NCI-H774 (cell line): ENCODE results near the gene ARHGAP27.
"Not testable (repeated sequence)": the region's sequence is repeated elsewhere in the genome, so short reads cannot be mapped to it uniquely, and the experiment has no call there.

Source experiments
- DNase-seq: peaks from one replicate; lab custom pipeline; 2025; lab: John Stamatoyannopoulos, UW

ARHGAP27 gene

DNA sequence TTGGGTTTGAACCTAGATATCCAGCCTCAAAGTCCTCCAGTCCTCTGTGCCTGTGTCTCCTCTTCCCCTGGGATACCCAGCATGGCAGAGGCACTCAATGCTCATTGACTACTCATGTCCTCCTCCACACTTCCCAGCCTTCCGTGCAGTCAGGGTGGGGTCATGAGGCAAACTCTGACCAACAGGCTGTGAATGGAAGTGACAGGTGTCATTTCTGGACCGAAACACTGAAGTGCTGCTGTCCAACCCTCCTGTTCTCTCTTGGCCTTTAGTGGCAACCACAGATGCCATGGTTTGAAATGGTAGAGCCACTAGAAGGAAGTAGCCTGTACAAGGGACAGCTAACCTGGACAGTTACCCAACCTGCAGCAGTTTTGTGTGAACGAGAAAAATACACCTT, 69.2 kb downstream of the ARHGAP27 start:
- no peak for DNase-seq

DNA sequence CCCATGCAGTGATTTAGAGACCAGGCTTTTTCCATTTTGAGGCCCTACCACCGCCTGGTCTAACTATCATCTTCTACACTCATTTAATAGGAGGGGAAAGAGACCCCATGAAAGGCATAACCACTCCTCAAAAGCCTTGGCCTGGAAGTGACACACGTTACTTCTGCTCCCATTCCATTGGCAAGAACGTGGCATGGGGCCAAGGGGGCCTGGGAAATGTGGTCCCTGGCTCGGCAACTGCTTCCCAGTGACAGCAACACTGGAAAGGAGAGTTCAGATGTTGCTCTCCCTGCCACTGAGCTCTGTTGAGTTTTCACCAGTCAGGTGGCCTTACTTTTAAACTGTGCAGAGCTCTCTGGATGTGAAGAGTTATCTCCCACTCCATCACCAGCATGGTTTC, 70.7 kb downstream of the ARHGAP27 start:
- DNase-seq: no peak

DNA sequence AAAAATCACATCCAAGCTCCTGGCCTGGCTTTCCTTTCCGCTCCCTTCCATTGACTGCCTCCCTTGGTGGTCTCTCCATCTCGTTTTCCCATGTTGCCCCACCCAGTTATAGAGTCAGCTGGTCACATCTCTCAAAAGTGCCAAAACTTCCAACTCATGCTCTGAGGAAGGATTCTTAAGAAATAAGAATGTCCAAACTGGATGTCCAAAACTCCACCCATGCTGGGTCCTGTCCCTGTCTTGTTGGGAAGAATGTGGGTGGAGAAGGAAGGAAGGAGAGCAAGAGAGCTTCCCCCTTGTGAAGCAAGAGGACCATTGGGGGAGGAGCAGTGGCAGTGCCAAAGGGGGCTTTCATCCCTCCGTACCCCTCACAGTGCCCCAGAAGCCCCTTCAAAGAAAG, 71.2 kb downstream of the ARHGAP27 start:
- no peak for DNase-seq

DNA sequence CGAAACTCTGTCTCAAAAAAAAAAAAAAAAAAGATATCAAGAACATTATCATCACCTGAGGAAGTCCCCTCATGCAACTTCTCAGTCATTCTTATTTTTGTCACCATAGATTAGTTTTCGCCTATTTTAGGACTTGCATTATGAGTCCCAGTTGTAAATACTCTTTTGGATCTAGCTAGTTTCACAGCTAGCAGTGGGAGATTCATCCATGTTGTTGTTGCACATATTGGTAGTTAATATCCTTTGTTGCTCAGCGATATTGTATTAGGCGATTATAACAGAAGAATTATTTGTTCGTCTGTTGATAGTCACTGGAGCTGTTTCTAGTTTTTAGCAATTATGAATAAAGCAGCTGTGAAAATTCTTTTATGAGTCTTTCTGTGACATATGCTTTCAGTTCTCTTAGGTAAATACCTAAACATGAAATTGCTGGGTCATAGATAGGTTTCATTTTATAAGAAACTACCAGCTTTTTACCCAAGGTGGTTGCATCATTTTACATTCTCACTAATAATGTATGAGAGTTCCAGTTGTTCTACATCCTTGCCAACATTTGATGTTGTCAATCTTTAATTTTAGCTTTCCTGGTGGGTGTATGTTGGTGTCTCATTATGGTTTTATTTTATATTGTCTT, 75.2 kb downstream of the ARHGAP27 start:
- DNase-seq: no peak

DNA sequence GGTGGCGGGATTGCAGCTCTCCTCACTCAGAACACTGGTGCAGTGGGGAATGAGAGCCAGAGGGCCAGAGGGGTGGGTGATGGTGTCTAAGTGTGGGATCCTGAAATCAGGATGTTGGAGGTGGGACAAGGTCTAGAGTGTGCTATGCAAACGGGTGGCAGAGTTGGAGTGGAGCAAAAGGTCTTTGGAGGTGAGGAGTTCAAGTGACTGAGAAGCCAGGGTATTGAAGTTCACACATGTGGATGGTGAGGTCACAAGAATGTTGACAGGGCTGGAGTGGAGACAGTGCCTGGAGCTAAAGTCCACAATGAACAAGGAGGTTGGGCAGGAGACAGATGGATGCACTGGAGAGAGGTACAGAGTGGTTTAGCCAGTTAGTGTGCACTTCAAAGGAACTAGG, 77.6 kb downstream of the ARHGAP27 start:
- no peak for DNase-seq

DNA sequence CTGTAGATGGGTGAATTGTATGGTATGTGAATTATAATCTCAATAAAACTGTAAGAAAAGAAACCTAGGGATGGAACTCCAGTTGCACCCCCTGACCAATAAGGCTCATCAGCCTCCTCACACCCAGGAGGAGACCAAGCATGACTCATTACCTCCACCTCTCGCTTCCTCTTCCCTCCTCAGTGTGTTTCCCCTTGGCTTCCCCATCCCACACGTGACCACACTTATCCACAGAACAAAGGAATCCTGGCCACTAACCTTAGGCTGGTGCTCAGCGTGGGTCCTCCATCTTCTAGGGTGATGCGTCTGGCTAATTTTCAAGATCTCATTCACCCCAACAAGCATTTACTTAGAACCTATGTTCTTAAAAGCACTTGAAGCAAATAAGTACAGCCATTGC, 79.6 kb downstream of the ARHGAP27 start:
- no peak for DNase-seq

DNA sequence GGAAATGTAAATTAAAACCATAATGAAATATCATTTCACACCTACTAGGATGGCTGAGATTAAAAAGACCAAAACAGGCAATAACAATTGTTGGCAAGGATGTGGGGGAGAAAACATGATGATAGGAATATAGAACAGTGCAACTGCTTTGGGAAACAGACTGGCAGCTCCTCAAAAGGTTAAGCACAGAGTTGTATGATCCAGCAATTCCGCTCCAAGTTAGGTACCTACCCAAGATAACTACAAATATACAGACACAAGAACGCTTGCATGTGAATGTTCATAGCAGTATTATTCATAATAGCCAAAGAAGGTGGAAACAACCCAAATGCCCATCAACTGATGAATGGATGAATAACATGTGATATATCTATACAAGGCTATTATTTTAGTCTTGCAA, 80.8 kb downstream of the ARHGAP27 start:
- DNase-seq: no peak

DNA sequence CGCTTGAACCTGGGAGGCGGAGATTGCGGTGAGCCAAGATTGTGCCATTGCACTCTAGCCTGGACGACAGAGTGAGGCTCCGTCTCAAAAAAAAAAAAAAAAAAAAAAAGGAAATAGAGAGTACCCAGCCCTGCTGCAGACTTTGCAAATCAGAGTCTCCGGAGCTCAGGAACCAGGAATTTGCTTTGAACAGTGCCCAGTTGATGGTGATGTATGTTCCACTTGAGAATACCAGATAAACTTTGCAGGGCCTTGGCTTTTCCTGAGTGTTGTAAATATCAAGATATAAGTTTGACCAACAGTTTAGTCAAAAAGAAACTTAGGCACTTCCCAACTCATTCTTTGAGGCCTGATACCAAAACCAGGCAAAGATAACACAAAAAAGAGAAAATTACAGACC, 85.2 kb downstream of the ARHGAP27 start:
- DNase-seq: no peak

DNA sequence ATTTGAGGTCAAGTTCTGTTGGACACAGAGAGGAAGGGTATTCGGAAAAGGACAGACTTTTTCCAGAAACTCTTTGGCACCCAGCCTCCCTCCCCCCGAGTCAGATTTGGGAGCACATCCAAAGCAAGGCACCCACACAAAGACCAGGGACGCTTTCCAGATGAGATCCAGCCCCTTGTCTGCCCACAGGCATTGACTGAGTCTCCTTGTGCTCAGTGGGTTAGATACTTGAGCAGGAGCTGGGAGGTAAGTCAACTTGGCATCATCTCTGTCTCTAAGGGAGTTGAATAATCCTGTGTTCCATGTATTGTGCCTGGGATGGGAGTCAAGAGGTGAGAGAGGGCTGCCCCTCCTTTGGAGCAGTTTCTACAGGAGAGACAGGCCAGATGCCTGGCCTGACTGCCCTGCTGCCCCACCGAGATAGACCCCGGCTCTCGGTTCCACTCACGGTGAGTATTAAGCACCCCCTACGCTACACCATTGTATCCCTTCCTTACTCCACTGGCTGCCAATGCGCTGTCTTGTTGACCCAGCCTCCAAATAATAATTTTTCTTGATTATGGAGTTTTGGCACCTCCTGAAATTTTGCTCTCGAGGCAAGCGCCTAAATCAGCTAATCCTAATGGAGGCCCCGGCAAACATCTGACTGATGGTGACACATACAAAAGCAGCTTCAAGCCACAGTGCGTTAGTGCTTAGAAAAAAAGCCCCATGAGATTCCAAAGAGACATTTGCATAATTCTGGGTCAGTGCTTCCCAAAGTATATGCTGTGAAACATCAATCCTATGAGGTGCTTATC, 86.3 kb downstream of the ARHGAP27 start:
- DNase-seq: no peak

DNA sequence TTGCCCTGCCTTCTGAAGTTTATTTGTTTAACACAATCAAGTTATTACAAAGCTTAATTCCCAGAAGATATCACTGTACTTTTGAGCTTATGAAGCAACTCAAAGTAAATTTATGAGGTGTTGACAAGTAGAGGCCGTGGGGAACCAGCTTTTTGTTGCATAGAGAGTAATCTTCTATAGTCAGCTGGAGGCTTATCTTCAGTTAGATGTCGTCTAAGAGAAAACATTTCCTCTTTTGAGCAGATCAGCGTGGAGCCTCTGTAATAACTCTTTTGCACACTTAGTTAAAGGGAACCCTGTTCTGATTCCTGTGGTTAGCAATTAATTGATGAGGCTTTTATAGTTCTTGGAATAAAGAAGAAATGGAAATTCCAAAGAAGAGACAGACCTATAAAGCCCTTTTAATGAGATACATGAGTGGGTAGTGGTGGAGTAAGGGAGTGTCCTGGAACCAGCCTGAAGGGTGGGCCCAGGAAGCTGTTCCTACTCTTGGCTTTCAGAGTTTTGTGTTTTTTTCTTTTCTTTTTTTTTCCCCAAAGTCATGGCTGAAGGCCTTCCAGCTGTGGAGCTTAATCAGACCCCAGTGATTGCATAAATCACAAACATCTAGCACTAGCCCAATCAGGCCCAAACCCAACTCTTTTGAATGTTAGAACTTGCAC, 87.0 kb downstream of the ARHGAP27 start:
- no peak for DNase-seq

DNA sequence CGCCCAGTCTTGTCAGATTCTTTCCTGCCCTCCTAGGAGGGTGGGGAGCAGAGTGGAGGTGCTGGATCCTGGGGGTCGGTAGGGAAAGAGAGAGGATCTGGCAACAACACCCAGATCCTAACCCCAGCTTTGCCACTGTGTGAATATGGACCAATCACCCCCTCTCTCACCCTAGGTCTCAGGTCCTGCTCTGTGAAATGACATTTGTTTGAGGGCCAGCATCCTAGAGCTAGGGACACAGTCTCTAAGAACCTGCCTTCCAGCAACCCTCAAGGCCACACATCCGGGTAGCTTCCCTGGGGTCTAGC, 87.5 kb downstream of the ARHGAP27 start:
- no peak for DNase-seq

DNA sequence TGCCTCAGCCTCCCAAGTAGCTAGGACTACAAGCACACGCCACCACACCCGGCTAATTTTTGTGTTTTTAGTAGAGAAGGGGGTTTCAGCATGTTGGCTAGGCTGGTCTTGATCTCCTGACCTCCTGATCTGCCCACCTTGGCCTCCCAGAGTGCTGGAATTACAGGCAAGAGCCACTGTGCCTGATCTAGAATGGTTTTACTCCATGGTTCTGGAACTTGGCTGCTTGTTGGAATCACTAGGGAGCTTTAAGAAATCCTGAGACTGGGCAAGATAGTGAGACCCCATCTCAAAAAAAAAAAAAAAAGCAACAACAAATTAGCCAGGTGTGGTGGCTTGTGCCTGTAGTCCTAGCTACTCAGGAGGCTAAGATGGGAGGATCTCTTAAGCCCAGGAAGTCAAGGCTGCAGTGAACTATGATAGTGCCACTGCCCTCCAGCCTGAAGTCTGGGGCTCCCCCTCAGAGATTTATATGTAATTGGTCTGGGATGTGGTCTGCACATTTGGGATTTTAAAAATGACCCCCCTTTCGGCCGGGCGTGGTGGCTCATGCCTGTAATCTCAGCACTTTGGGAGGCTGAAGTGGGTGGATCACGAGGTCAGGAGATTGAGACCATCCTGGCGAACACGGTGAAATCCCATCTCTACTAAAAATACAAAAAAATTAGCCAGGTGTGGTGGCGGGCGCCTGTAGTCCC, 88.6 kb downstream of the ARHGAP27 start:
- DNase-seq: not testable (repeated sequence)
